Mesothelial cell of epicardium (in vitro differentiated cells): ENCODE results near the gene TXNL1. TPM values are rescaled to one million over a fixed set of nuclear protein-coding genes. Genes with fewer than 3 reads are reported as not detected.
A peak's percentile ranks its signal among the peaks of the same experiment; 100 is the strongest.

Experiments
- DNase-seq, 2 experiments: peaks; one replicate each; pipeline ENCODE4 v3.0.0; 2021; ENCODE audit warnings: low spot score in 2 of 2; ENCODE audit not compliant: unreplicated experiment in 2 of 2
- H3K27ac Mint-ChIP-seq: 2 replicates; pipeline ENCODE4 v1.8.0; 2021; ENCODE audit warnings: mixed read lengths
- H3K27me3 Mint-ChIP-seq: 2 replicates; pipeline ENCODE4 v1.8.0; 2021; ENCODE audit warnings: low read depth, mixed read lengths
- H3K36me3 Mint-ChIP-seq: 2 replicates; pipeline ENCODE4 v1.8.0; 2021; ENCODE audit warnings: mixed read lengths
- H3K4me1 Mint-ChIP-seq: 2 replicates; pipeline ENCODE4 v1.8.0; 2021; ENCODE audit warnings: mixed read lengths
- H3K4me3 Mint-ChIP-seq: 2 replicates; pipeline ENCODE4 v1.8.0; 2021; ENCODE audit warnings: mild to moderate bottlenecking, moderate library complexity, mixed read lengths
- H3K9me3 Mint-ChIP-seq: 2 replicates; pipeline ENCODE4 v1.8.0; 2021; ENCODE audit warnings: mixed read lengths
- CTCF ChIP-seq: fragments of 200-600 bp; sonication (generic); IDR thresholded peaks from one replicate; pipeline ENCODE4 v1.5.0; 2021; ENCODE audit warnings: antibody characterized with exemption; ENCODE audit not compliant: unreplicated experiment
- total RNA-seq: library from RNA; stranded (reverse); gene quantifications from 3 replicates; pipeline ENCODE4 v1.2.1, GENCODE V29; 2021

TXNL1 gene
- total RNA-seq, 1 donor from 2014 or later: 76.9 TPM

- DNase-seq: no peak
- H3K36me3 Mint-ChIP-seq: peaks cover 2% of the 10 kb centered on the region
- peaks cover 16% of the 10 kb centered on the region for H3K4me1 Mint-ChIP-seq
- no peak overlapping the region for H3K4me3 Mint-ChIP-seq
- peaks cover 13% of the 10 kb centered on the region for H3K9me3 Mint-ChIP-seq
- no peak overlapping the region for H3K27ac Mint-ChIP-seq
- H3K27me3 Mint-ChIP-seq: no peaks in the 10 kb centered on the region
- TF ChIP-seq CTCF: no peak
These were observed 11.6 kb upstream of the TXNL1 start for GRCh38 chr18:56649996-56650395.

GRCh38 chr18:56647951-56648893 lies 9.8 kb upstream of the TXNL1 start:
- no peak for DNase-seq
- Mint-ChIP-seq H3K36me3 (no peaks in the 10 kb centered on the region), H3K4me1 (peaks cover 16% of the 10 kb centered on the region), H3K9me3 (no peaks in the 10 kb centered on the region), H3K27ac (no peak overlapping the region), H3K27me3 (no peaks in the 10 kb centered on the region), H3K4me3 (no peak overlapping the region)
- no peak for TF ChIP-seq CTCF

GRCh38 chr18:56647071-56647470 lies 8.7 kb upstream of the TXNL1 start:
- Mint-ChIP-seq H3K4me1 (peaks cover 12% of the 10 kb centered on the region), H3K4me3 (no peak overlapping the region), H3K27ac (no peak overlapping the region), H3K36me3 (no peaks in the 10 kb centered on the region), H3K9me3 (no peaks in the 10 kb centered on the region), H3K27me3 (no peaks in the 10 kb centered on the region)
- TF ChIP-seq CTCF: no peak
- no peak for DNase-seq

- no peaks in the 10 kb centered on the region for H3K36me3 Mint-ChIP-seq
- peak; percentile 66 for TF ChIP-seq CTCF
- DNase-seq: no peak
- H3K27me3 Mint-ChIP-seq: no peaks in the 10 kb centered on the region
- H3K27ac Mint-ChIP-seq: no peak overlapping the region
- peaks cover 2% of the 10 kb centered on the region for H3K4me1 Mint-ChIP-seq
- H3K9me3 Mint-ChIP-seq: no peaks in the 10 kb centered on the region
- H3K4me3 Mint-ChIP-seq: no peak overlapping the region
These were observed 7.1 kb upstream of the TXNL1 start for GRCh38 chr18:56645415-56646016.

- Mint-ChIP-seq H3K27me3 (no peaks in the 10 kb centered on the region), H3K9me3 (peaks cover 8% of the 10 kb centered on the region), H3K27ac (no peak overlapping the region), H3K4me3 (no peak overlapping the region), H3K4me1 (peaks cover 8% of the 10 kb centered on the region), H3K36me3 (no peaks in the 10 kb centered on the region)
- no peak for TF ChIP-seq CTCF
- no peak for DNase-seq
These were observed 5.0 kb upstream of the TXNL1 start for GRCh38 chr18:56643381-56643780.
